HL-60/S4 treated with phorbol 12-myristate 13-acetate at 8.2 ng/mL for 4 days and 3 days (cell line): Measurements from ENCODE around the gene ACOX3.

ENCODE experiments used
- in situ Hi-C: fragments of 300-500 bp; cut with MboI; formaldehyde crosslinking; loops from 2 replicates; pipeline ENCODE4 v1.15.0; 2022; ENCODE audit warnings: low sequenced_read_pairs

Gene ACOX3

GRCh38 chr4:8407756-8408155 lies 32.8 kb downstream of the ACOX3 start:
- in situ Hi-C loops = loop anchor here (10.0 kb wide), 1 partner anchor 163 kb away; no protein-coding TSS in a partner anchor

- in situ Hi-C loops = loop anchor here (10.0 kb wide), 1 partner anchor 163 kb away; no protein-coding TSS in a partner anchor
Measured at GRCh38 chr4:8407316-8407715, 33.2 kb downstream of the ACOX3 start.

- in situ Hi-C loops = loop anchor here (10.0 kb wide), 1 partner anchor 162 kb away; no protein-coding TSS in a partner anchor
Measured at GRCh38 chr4:8406887-8407286, 33.6 kb downstream of the ACOX3 start.

- in situ Hi-C loops = loop anchor here (10.0 kb wide), 1 partner anchor 161 kb away; no protein-coding TSS in a partner anchor
Measured at GRCh38 chr4:8405516-8405875, 35.0 kb downstream of the ACOX3 start.

GRCh38 chr4:8404791-8405515 lies 35.6 kb downstream of the ACOX3 start:
- in situ Hi-C loops = loop anchor here (10.0 kb wide), 1 partner anchor 160 kb away; no protein-coding TSS in a partner anchor

- in situ Hi-C loops = loop anchor here (10.0 kb wide), 1 partner anchor 159 kb away; no protein-coding TSS in a partner anchor
Measured at GRCh38 chr4:8403976-8404375, 36.5 kb downstream of the ACOX3 start.

GRCh38 chr4:8403173-8403753 lies 37.3 kb downstream of the ACOX3 start:
- in situ Hi-C loops = loop anchor here (10.0 kb wide), 1 partner anchor 158 kb away; no protein-coding TSS in a partner anchor

GRCh38 chr4:8402640-8403039 lies 37.9 kb downstream of the ACOX3 start:
- in situ Hi-C loops = loop anchor here (10.0 kb wide), 1 partner anchor 158 kb away; no protein-coding TSS in a partner anchor

- in situ Hi-C loops = loop anchor here (10.0 kb wide), 1 partner anchor 157 kb away; no protein-coding TSS in a partner anchor
Measured at GRCh38 chr4:8402181-8402597, 38.3 kb downstream of the ACOX3 start.

GRCh38 chr4:8401665-8402064 lies 38.9 kb downstream of the ACOX3 start:
- in situ Hi-C loops = loop anchor here (10.0 kb wide), 1 partner anchor 157 kb away; no protein-coding TSS in a partner anchor

GRCh38 chr4:8400632-8401325 lies 39.7 kb downstream of the ACOX3 start:
- in situ Hi-C loops = loop anchor here (10.0 kb wide), 1 partner anchor 156 kb away; no protein-coding TSS in a partner anchor

GRCh38 chr4:8399298-8399697 lies 41.2 kb downstream of the ACOX3 start:
- in situ Hi-C loops = no loop called here

GRCh38 chr4:8398347-8398746 lies 42.2 kb downstream of the ACOX3 start:
- in situ Hi-C loops = no loop called here

- in situ Hi-C loops = no loop called here
Measured at GRCh38 chr4:8396762-8397406, 43.6 kb downstream of the ACOX3 start.

GRCh38 chr4:8395504-8396296 lies 44.8 kb downstream of the ACOX3 start:
- in situ Hi-C loops = no loop called here

GRCh38 chr4:8394806-8395205 lies 45.7 kb downstream of the ACOX3 start:
- in situ Hi-C loops = no loop called here

GRCh38 chr4:8394061-8394519 lies 46.4 kb downstream of the ACOX3 start:
- in situ Hi-C loops = no loop called here

GRCh38 chr4:8393593-8394038 lies 46.9 kb downstream of the ACOX3 start:
- in situ Hi-C loops = no loop called here

- in situ Hi-C loops = no loop called here
Measured at GRCh38 chr4:8392591-8393190, 47.8 kb downstream of the ACOX3 start.
